GM23338 (cell line): ENCODE measurements around the gene COL26A1. TPM values are rescaled to one million over a fixed set of nuclear protein-coding genes. Genes with fewer than 3 reads are reported as not detected.

Experiments
- ATAC-seq: fragments of 200-7000 bp; cut with Tn5 transposase; 3 replicates; pipeline ENCODE4 v1.9.1; 2020
- DNase-seq: peaks from one replicate; pipeline ENCODE4 v3.0.0-alpha.2; 2015; ENCODE audit warnings: low spot score
- H2AFZ ChIP-seq: fragments of 200-600 bp; sonication (generic); 2 replicates; pipeline ENCODE4 v1.8.0; 2016; ENCODE audit warnings: antibody characterized with exemption, mild to moderate bottlenecking, moderate library complexity
- H3F3A ChIP-seq: fragments of 200-600 bp; sonication (generic); replicated peaks from 2 replicates; pipeline ENCODE4 v1.8.0; 2017; ENCODE audit warnings: antibody characterized with exemption, mixed run types, low read depth
- H3K27ac ChIP-seq: fragments of 200-600 bp; sonication (generic); 2 replicates; pipeline ENCODE4 v1.6.1; 2016; ENCODE audit warnings: low read depth
- H3K27me3 ChIP-seq: fragments of 200-600 bp; sonication (generic); 2 replicates; pipeline ENCODE4 v1.8.0; 2016; ENCODE audit warnings: mild to moderate bottlenecking, mixed run types, moderate library complexity; ENCODE audit not compliant: insufficient read depth
- H3K36me3 ChIP-seq: fragments of 200-600 bp; sonication (generic); 2 replicates; pipeline ENCODE4 v1.8.0; 2016; ENCODE audit warnings: mild to moderate bottlenecking; ENCODE audit not compliant: insufficient read depth
- H3K4me1 ChIP-seq: fragments of 200-600 bp; sonication (generic); 2 replicates; pipeline ENCODE4 v1.8.0; 2016; ENCODE audit warnings: mild to moderate bottlenecking, moderate library complexity; ENCODE audit not compliant: insufficient read depth
- H3K4me2 ChIP-seq: fragments of 200-600 bp; sonication (generic); 2 replicates; pipeline ENCODE4 v1.7.1; 2017; ENCODE audit warnings: mixed run types
- H3K4me3 ChIP-seq: fragments of 200-600 bp; sonication (generic); 2 replicates; pipeline ENCODE4 v1.6.1; 2016; ENCODE audit warnings: mixed run types
- H3K79me2 ChIP-seq: fragments of 200-600 bp; sonication (generic); replicated peaks from 2 replicates; pipeline ENCODE4 v1.8.0; 2017; ENCODE audit warnings: mild to moderate bottlenecking; ENCODE audit not compliant: insufficient read depth
- H3K9me2 ChIP-seq: fragments of 200-600 bp; sonication (generic); 2 replicates; pipeline ENCODE4 v1.8.0; 2017; ENCODE audit not compliant: insufficient read depth
- H4K20me1 ChIP-seq: fragments of 200-600 bp; sonication (generic); replicated peaks from 2 replicates; pipeline ENCODE4 v1.8.0; 2017; ENCODE audit warnings: mild to moderate bottlenecking; ENCODE audit not compliant: insufficient read depth
- H3K27ac Mint-ChIP-seq: 2 replicates; pipeline ENCODE4 v1.8.0; 2020; ENCODE audit warnings: inconsistent platforms, mild to moderate bottlenecking, moderate library complexity, mixed read lengths
- H3K27me3 Mint-ChIP-seq: 3 replicates; pipeline ENCODE4 v1.8.0; 2022; ENCODE audit warnings: low read depth, mild to moderate bottlenecking, moderate library complexity, mixed read lengths, inconsistent platforms; ENCODE audit not compliant: insufficient read depth, poor library complexity
- H3K36me3 Mint-ChIP-seq: 3 replicates; pipeline ENCODE4 v1.8.0; 2021; ENCODE audit warnings: low read depth, mild to moderate bottlenecking, inconsistent platforms, moderate library complexity, mixed read lengths
- H3K4me1 Mint-ChIP-seq: 3 replicates; pipeline ENCODE4 v1.8.0; 2020; ENCODE audit warnings: mild to moderate bottlenecking, inconsistent platforms, mixed read lengths
- H3K4me3 Mint-ChIP-seq: 3 replicates; pipeline ENCODE4 v1.8.0; 2021; ENCODE audit warnings: moderate library complexity, mild to moderate bottlenecking, inconsistent platforms, mixed read lengths
- H3K9me3 Mint-ChIP-seq: 3 replicates; pipeline ENCODE4 v1.8.0; 2020; ENCODE audit warnings: moderate library complexity, mild to moderate bottlenecking, inconsistent platforms, mixed read lengths
- EZH2 ChIP-seq: fragments of 200-600 bp; sonication (generic); IDR thresholded peaks from one replicate; pipeline ENCODE4 v1.8.0; 2017; ENCODE audit warnings: antibody characterized with exemption, mild to moderate bottlenecking, low read depth; ENCODE audit not compliant: unreplicated experiment
- EZH2phosphoT487 ChIP-seq: fragments of 200-600 bp; sonication (generic); IDR thresholded peaks from one replicate; pipeline ENCODE4 v1.8.1; 2018; ENCODE audit warnings: antibody characterized with exemption; ENCODE audit not compliant: unreplicated experiment
- JUNB ChIP-seq: IDR thresholded peaks from one replicate; pipeline ENCODE4 v1.6.1; 2016; ENCODE audit warnings: antibody characterized with exemption; ENCODE audit not compliant: unreplicated experiment
- NANOG ChIP-seq: IDR thresholded peaks from 2 replicates; pipeline ENCODE4 v1.6.1; 2016; ENCODE audit warnings: antibody characterized with exemption, borderline replicate concordance
- POLR2AphosphoS5 ChIP-seq: IDR thresholded peaks from 2 replicates; pipeline ENCODE4 v1.6.1; 2016; ENCODE audit warnings: antibody characterized with exemption, low read depth
- STAT1 ChIP-seq: IDR thresholded peaks from one replicate; pipeline ENCODE4 v1.6.1; 2016; ENCODE audit warnings: antibody characterized with exemption; ENCODE audit not compliant: unreplicated experiment
- ZNF114 ChIP-seq: fragments of 250-450 bp; sonication (Bioruptor Pico); IDR thresholded peaks from 2 replicates; pipeline ENCODE4 v1.5.0; 2020; ENCODE audit warnings: mild to moderate bottlenecking, moderate library complexity
- polyA plus RNA-seq: library from polyadenylated mRNA; unstranded; fragments of >200 nt; fragmentation: Nextera tagmentation; extraction: Ambion mirVana; gene quantifications from 2 replicates; pipeline ENCODE4 v1.2.1, GENCODE V29; 2016
- total RNA-seq: library from RNA; depleted of rRNA; stranded (reverse); fragments of >200 nt; shearing (Covaris generic); gene quantifications from 2 replicates; pipeline ENCODE4 v1.2.3, GENCODE V29; 2014
- TF ChIP-seq, protein P1 (sequence below): IDR thresholded peaks from one replicate; pipeline ENCODE4 v1.6.1; 2018; ENCODE audit warnings: antibody characterized with exemption; ENCODE audit not compliant: unreplicated experiment
- TF ChIP-seq, protein P2 (sequence below), 2 experiments: fragments of 200-600 bp in 1 of 2; sonication (generic) in 1 of 2; conservative IDR thresholded peaks; 2 replicates each; pipeline versions ENCODE4 v1.5.1 to v1.6.1; 2016 to 2017; ENCODE audit warnings: antibody characterized with exemption in 2 of 2, low read depth in 2 of 2, mild to moderate bottlenecking in 2 of 2, moderate library complexity in 1 of 2

The COL26A1 gene
- total and polyA plus RNA-seq, 2 experiments from 2014 or later = 17.8 to 55.0 TPM

DNA sequence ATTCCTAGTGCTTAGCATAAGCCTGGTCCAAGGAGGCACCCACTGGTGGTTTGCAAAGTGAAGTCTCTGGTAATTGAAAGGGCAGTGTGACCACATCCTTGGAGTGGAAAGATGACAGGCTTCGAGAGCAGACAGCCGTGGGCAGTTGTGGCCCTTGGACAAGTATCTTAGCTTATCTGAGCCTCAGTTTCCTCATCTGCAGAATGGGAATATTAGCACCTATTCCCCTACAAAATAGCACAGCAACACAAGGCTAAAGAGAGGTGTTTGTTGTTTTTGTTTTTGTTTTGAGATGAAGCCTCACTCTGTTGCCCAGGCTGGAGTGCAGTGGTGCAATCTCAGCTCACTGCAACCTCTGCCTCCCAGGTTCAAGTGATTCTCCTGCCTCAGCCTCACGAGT lies 237.1 kb downstream of the COL26A1 start:
- Mint-ChIP-seq H3K4me1 (peaks cover 2% of the 10 kb centered on the region; the same call in 1 of the 3 replicates), H3K4me3 (no peak overlapping the region), H3K9me3 (no peaks in the 10 kb centered on the region), H3K36me3 (no peaks in the 10 kb centered on the region), H3K27ac (no peak overlapping the region), H3K27me3 (no peaks in the 10 kb centered on the region)
- Histone ChIP-seq H3K4me1 (no peaks in the 10 kb centered on the region), H3K27me3 (no peaks in the 10 kb centered on the region), H4K20me1 (no peaks in the 10 kb centered on the region), H3K4me2 (no peak overlapping the region), H3K36me3 (no peaks in the 10 kb centered on the region), H3K79me2 (no peaks in the 10 kb centered on the region), H3K4me3 (no peak overlapping the region), H3K27ac (no peak overlapping the region), H3F3A (no peaks in the 10 kb centered on the region), H3K9me2 (no peaks in the 10 kb centered on the region), H2AFZ (no peak overlapping the region)
- ATAC-seq (no peak), DNase-seq (no peak)
- TF ChIP-seq STAT1 (no peak), EZH2phosphoT487 (no peak), EZH2 (no peak), ZNF114 (CRISPR knock-in tag) (no peak), NANOG (no peak), JUNB (no peak), POLR2AphosphoS5 (no peak)
- TF ChIP-seq, protein P1, sequence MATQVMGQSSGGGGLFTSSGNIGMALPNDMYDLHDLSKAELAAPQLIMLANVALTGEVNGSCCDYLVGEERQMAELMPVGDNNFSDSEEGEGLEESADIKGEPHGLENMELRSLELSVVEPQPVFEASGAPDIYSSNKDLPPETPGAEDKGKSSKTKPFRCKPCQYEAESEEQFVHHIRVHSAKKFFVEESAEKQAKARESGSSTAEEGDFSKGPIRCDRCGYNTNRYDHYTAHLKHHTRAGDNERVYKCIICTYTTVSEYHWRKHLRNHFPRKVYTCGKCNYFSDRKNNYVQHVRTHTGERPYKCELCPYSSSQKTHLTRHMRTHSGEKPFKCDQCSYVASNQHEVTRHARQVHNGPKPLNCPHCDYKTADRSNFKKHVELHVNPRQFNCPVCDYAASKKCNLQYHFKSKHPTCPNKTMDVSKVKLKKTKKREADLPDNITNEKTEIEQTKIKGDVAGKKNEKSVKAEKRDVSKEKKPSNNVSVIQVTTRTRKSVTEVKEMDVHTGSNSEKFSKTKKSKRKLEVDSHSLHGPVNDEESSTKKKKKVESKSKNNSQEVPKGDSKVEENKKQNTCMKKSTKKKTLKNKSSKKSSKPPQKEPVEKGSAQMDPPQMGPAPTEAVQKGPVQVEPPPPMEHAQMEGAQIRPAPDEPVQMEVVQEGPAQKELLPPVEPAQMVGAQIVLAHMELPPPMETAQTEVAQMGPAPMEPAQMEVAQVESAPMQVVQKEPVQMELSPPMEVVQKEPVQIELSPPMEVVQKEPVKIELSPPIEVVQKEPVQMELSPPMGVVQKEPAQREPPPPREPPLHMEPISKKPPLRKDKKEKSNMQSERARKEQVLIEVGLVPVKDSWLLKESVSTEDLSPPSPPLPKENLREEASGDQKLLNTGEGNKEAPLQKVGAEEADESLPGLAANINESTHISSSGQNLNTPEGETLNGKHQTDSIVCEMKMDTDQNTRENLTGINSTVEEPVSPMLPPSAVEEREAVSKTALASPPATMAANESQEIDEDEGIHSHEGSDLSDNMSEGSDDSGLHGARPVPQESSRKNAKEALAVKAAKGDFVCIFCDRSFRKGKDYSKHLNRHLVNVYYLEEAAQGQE = no peak
- TF ChIP-seq, protein P2, sequence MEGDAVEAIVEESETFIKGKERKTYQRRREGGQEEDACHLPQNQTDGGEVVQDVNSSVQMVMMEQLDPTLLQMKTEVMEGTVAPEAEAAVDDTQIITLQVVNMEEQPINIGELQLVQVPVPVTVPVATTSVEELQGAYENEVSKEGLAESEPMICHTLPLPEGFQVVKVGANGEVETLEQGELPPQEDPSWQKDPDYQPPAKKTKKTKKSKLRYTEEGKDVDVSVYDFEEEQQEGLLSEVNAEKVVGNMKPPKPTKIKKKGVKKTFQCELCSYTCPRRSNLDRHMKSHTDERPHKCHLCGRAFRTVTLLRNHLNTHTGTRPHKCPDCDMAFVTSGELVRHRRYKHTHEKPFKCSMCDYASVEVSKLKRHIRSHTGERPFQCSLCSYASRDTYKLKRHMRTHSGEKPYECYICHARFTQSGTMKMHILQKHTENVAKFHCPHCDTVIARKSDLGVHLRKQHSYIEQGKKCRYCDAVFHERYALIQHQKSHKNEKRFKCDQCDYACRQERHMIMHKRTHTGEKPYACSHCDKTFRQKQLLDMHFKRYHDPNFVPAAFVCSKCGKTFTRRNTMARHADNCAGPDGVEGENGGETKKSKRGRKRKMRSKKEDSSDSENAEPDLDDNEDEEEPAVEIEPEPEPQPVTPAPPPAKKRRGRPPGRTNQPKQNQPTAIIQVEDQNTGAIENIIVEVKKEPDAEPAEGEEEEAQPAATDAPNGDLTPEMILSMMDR (conservative IDR thresholded peaks at IDR 0.05; ENCODE audit: low read depth in 2 of 2) = no peak

DNA sequence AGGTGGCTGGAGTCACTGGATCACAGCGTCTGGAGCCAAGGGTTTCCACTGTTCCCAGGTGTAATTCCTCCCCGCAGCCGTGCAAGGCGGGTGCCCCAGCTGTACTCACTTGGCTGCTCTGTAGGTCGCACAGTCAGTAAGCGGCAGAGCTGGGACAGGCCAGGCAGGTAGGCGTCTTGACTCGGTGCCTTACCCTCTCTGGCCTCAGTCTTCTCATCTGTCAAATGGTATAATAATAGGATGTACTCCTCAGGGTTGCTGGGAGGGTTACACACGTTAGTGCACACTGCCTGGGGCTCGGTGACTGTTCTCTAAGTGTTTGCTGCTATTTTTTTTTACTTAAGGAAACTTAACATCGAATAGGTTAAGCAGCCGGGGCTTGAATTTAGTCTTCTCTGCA lies 239.4 kb downstream of the COL26A1 start:
- no peaks in the 10 kb centered on the region for H3K9me2 ChIP-seq
- H3K4me2 ChIP-seq = no peak overlapping the region
- no peaks in the 10 kb centered on the region for H3K36me3 ChIP-seq
- Mint-ChIP-seq H3K27ac (no peak overlapping the region), H3K4me3 (no peak overlapping the region), H3K4me1 (peaks cover 2% of the 10 kb centered on the region; the same call in 1 of the 3 replicates), H3K36me3 (no peaks in the 10 kb centered on the region), H3K27me3 (peaks cover 6% of the 10 kb centered on the region), H3K9me3 (no peaks in the 10 kb centered on the region; the same call in 2 of the 3 replicates)
- H3F3A ChIP-seq = no peaks in the 10 kb centered on the region
- no peak overlapping the region for H3K27ac ChIP-seq
- H2AFZ ChIP-seq = no peak overlapping the region
- no peaks in the 10 kb centered on the region for H3K79me2 ChIP-seq
- DNase-seq (no peak), ATAC-seq (no peak)
- H4K20me1 ChIP-seq = no peaks in the 10 kb centered on the region
- H3K27me3 ChIP-seq = no peaks in the 10 kb centered on the region
- H3K4me1 ChIP-seq = no peaks in the 10 kb centered on the region
- H3K4me3 ChIP-seq = no peak overlapping the region
- TF ChIP-seq EZH2 = no peak
- TF ChIP-seq, protein P2 (conservative IDR thresholded peaks at IDR 0.05; ENCODE audit: low read depth in 2 of 2) = no peak
